ENCODE data around the gene CEP41. TPM values are rescaled to one million over a fixed set of nuclear protein-coding genes. Genes with fewer than 3 reads are reported as not detected.
A peak's percentile ranks its signal among the peaks of the same experiment; 100 is the strongest.

CEP41 gene
- polyA plus RNA-seq (2011; rRNA removed) (21.4 and 23.1 TPM in 2 replicates), polyA plus RNA-seq (2017; fragmentation: RNase III; extraction: RNeasy Plus Mini Kit Qiagen cat#74134 plus additional on column Dnase treatment) (12.8 to 13.1 TPM (median 13.0 TPM) in 3 replicates), polyA minus RNA-seq (2011; rRNA and poly(A)+ RNA removed) (15.7 and 22.7 TPM in 2 replicates)
- 8.1 and 10.0 TPM in 2 replicates for polyA plus RNA-seq (2012; cell fraction: cytosol; rRNA removed)
- 8.5 and 9.9 TPM in 2 replicates for polyA plus RNA-seq (2012; cell fraction: nucleus; rRNA removed)

- ChIA-PET POLR2A (interaction anchor here (1.2 to 2.1 kb wide), 2 partner anchors 13 to 236 kb away, joined by 4 to 11 read pairs; partner anchors contain the start of gene TMEM209), CTCF (interaction anchor here (0.5 to 1.5 kb wide), 4 partner anchors 16 to 218 kb away, joined by 3 to 4 read pairs (median 4); no protein-coding TSS in a partner anchor)
- TF ChIP-seq NPAS2 (CRISPR knock-in tag; IDR thresholded peaks at IDR 0.05; ENCODE audit: borderline replicate concordance) (no peak), FOSB (CRISPR knock-in tag; IDR thresholded peaks at IDR 0.05) (no peak), RFX5 (IDR thresholded peaks at IDR 0.05) (peak; percentile 27; the same call in 1 of the 2 replicates), POLR2AphosphoS2 (conservative IDR thresholded peaks at IDR 0.05; ENCODE audit: low read length) (no peak), ZSCAN20 (CRISPR knock-in tag; IDR thresholded peaks at IDR 0.05) (no peak), JUN (IDR thresholded peaks at IDR 0.05) (peak in 1 of 2 experiments; percentile 74; a peak in 3 of 5 replicates), HOXB5 (CRISPR knock-in tag; IDR thresholded peaks at IDR 0.05) (no peak), SREBF2 (IDR thresholded peaks at IDR 0.05) (no peak), HOXB13 (CRISPR knock-in tag; IDR thresholded peaks at IDR 0.05; ENCODE audit: low read depth) (peak; percentile 61; the same call in 1 of the 2 replicates), NR3C1 (IDR thresholded peaks at IDR 0.05) (no peak), KDM5A (IDR thresholded peaks at IDR 0.05) (no peak), CHD2 (IDR thresholded peaks at IDR 0.05; ENCODE audit: low read length, partially characterized antibody) (peak; percentile 38), NFE2L2 (conservative IDR thresholded peaks at IDR 0.05; ENCODE audit: low read length) (no peak), E2F6 (IDR thresholded peaks at IDR 0.05; ENCODE audit: borderline replicate concordance, low read depth) (peak; percentile 94), FOXS1 (CRISPR knock-in tag; IDR thresholded peaks at IDR 0.05) (no peak; the same call in 1 of the 2 replicates), EHMT2 (IDR thresholded peaks at IDR 0.05; ENCODE audit: low read depth) (no peak), ESRRA (IDR thresholded peaks at IDR 0.05; ENCODE audit: borderline replicate concordance, low read length) (no peak), EHF (CRISPR knock-in tag; IDR thresholded peaks at IDR 0.05) (0 out of 2 replicates have a peak, but pooled peaks have one; percentile 23), RNF2 (IDR thresholded peaks at IDR 0.05; ENCODE audit: borderline replicate concordance, low read depth) (no peak), REST (IDR thresholded peaks at IDR 0.05) (no peak), SMC3 (IDR thresholded peaks at IDR 0.05) (no peak), KDM1A (IDR thresholded peaks at IDR 0.05; ENCODE audit: low read depth) (no peak)
- TF ChIP-seq, protein P1, sequence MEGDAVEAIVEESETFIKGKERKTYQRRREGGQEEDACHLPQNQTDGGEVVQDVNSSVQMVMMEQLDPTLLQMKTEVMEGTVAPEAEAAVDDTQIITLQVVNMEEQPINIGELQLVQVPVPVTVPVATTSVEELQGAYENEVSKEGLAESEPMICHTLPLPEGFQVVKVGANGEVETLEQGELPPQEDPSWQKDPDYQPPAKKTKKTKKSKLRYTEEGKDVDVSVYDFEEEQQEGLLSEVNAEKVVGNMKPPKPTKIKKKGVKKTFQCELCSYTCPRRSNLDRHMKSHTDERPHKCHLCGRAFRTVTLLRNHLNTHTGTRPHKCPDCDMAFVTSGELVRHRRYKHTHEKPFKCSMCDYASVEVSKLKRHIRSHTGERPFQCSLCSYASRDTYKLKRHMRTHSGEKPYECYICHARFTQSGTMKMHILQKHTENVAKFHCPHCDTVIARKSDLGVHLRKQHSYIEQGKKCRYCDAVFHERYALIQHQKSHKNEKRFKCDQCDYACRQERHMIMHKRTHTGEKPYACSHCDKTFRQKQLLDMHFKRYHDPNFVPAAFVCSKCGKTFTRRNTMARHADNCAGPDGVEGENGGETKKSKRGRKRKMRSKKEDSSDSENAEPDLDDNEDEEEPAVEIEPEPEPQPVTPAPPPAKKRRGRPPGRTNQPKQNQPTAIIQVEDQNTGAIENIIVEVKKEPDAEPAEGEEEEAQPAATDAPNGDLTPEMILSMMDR (IDR thresholded peaks at IDR 0.05): no peak
- TF ChIP-seq, protein P2, sequence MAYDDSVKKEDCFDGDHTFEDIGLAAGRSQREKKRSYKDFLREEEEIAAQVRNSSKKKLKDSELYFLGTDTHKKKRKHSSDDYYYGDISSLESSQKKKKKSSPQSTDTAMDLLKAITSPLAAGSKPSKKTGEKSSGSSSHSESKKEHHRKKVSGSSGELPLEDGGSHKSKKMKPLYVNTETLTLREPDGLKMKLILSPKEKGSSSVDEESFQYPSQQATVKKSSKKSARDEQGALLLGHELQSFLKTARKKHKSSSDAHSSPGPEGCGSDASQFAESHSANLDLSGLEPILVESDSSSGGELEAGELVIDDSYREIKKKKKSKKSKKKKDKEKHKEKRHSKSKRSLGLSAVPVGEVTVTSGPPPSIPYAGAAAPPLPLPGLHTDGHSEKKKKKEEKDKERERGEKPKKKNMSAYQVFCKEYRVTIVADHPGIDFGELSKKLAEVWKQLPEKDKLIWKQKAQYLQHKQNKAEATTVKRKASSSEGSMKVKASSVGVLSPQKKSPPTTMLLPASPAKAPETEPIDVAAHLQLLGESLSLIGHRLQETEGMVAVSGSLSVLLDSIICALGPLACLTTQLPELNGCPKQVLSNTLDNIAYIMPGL (CRISPR knock-in tag; IDR thresholded peaks at IDR 0.05; ENCODE audit: borderline replicate concordance): no peak
- TF ChIP-seq, protein P3, sequence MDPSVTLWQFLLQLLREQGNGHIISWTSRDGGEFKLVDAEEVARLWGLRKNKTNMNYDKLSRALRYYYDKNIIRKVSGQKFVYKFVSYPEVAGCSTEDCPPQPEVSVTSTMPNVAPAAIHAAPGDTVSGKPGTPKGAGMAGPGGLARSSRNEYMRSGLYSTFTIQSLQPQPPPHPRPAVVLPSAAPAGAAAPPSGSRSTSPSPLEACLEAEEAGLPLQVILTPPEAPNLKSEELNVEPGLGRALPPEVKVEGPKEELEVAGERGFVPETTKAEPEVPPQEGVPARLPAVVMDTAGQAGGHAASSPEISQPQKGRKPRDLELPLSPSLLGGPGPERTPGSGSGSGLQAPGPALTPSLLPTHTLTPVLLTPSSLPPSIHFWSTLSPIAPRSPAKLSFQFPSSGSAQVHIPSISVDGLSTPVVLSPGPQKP (IDR thresholded peaks at IDR 0.05; ENCODE audit: low read depth, low read length): no peak
- TF ChIP-seq, protein P4, sequence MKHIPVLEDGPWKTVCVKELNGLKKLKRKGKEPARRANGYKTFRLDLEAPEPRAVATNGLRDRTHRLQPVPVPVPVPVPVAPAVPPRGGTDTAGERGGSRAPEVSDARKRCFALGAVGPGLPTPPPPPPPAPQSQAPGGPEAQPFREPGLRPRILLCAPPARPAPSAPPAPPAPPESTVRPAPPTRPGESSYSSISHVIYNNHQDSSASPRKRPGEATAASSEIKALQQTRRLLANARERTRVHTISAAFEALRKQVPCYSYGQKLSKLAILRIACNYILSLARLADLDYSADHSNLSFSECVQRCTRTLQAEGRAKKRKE (CRISPR knock-in tag; IDR thresholded peaks at IDR 0.05; ENCODE audit: low read depth): 0 out of 2 replicates have a peak, but pooled peaks have one; percentile 46
These were observed at the start of gene CEP41 for GRCh38 chr7:130440527-130441365. Gene CEP41 (minus strand): TSS chr7:130441016. CDS start chr7:130440966, 50 bp downstream.

More at GRCh38 chr7:130440527-130441365, at the start of gene CEP41:
- FAIRE-seq (no peak), DNase-seq (ENCODE audit: low read depth in 1 of 2, low spot score in 1 of 2) (peak; percentile 98), ATAC-seq (peak; percentile 99)
- H3K27ac ChIP-seq: peak within 1 kb of the TSS; percentile 98
- peak within 1 kb of the TSS; percentile 89 for H3K4me2 ChIP-seq
- 4% methylated on average over 31 of the region's 61 CpGs for WGBS (ENCODE audit: missing lambda C conversion rate)
- peaks cover 6% of the 10 kb centered on the region; the same call in 1 of the 3 replicates for H3K4me1 ChIP-seq
- H3K4me3 ChIP-seq: peak within 1 kb of the TSS; percentile 65
- no peaks in the 10 kb centered on the region for H3K9me3 ChIP-seq
